Measurements from ENCODE around the gene PCTP. TPM values are rescaled to one million over a fixed set of nuclear protein-coding genes. Genes with fewer than 3 reads are reported as not detected.

The PCTP gene
- polyA plus RNA-seq, 1 of the 3 experiments (the other 2 are of a cell fraction) = 20.8 TPM

- H3K36me3 ChIP-seq (replicated peaks in 1 of 2; ENCODE audit: control insufficient read depth in 1 of 2, insufficient read depth in 2 of 2, low read length in 1 of 2) = no peaks in the 10 kb centered on the region
- no peak for DNase-seq
- ChIA-PET POLR2A (interaction anchor here (0.7 kb wide), 1 partner anchor 63 kb away, joined by 4 read pairs; no protein-coding TSS in a partner anchor), CTCF (interaction anchor here (0.8 to 1.9 kb wide), 4 partner anchors 11 to 287 kb away, joined by 3 to 4 read pairs (median 4); no protein-coding TSS in a partner anchor)
- H3K4me2 ChIP-seq = no peak overlapping the region
- no peaks in the 10 kb centered on the region; a peak in 1 of 4 replicates for H3K4me1 ChIP-seq (ENCODE audit: control insufficient read depth in 1 of 2, insufficient read depth in 2 of 2, low read depth in 1 of 2, low read length in 1 of 2)
- H3K9me2 ChIP-seq = no peaks in the 10 kb centered on the region
- no peaks in the 10 kb centered on the region for H3K9me3 ChIP-seq
- no peak overlapping the region for H2AFZ ChIP-seq (ENCODE audit: low read depth)
- H3F3A ChIP-seq (replicated peaks; ENCODE audit: insufficient read depth) = no peaks in the 10 kb centered on the region
- no peak overlapping the region for H3K27ac ChIP-seq (ENCODE audit: low read depth in 2 of 2, low read length in 1 of 2)
- H3K9ac ChIP-seq = no peak overlapping the region
- no peaks in the 10 kb centered on the region for H4K20me1 ChIP-seq (ENCODE audit: insufficient read depth)
- H3K79me2 ChIP-seq (ENCODE audit: insufficient read depth) = no peaks in the 10 kb centered on the region
- 65% methylated on average over 3 of the region's 3 CpGs for WGBS (ENCODE audit: low lambda C conversion rate)
- H3K4me3 ChIP-seq (ENCODE audit: low read depth in 2 of 2, low read length in 1 of 2) = no peak overlapping the region
- no peaks in the 10 kb centered on the region for H3K27me3 ChIP-seq (ENCODE audit: insufficient read depth)
- TF ChIP-seq, protein P1, sequence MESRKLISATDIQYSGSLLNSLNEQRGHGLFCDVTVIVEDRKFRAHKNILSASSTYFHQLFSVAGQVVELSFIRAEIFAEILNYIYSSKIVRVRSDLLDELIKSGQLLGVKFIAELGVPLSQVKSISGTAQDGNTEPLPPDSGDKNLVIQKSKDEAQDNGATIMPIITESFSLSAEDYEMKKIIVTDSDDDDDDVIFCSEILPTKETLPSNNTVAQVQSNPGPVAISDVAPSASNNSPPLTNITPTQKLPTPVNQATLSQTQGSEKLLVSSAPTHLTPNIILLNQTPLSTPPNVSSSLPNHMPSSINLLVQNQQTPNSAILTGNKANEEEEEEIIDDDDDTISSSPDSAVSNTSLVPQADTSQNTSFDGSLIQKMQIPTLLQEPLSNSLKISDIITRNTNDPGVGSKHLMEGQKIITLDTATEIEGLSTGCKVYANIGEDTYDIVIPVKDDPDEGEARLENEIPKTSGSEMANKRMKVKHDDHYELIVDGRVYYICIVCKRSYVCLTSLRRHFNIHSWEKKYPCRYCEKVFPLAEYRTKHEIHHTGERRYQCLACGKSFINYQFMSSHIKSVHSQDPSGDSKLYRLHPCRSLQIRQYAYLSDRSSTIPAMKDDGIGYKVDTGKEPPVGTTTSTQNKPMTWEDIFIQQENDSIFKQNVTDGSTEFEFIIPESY (IDR thresholded peaks at IDR 0.05; ENCODE audit: borderline replicate concordance, low read depth) = no peak
- no peak for TF ChIP-seq RAD21 (IDR thresholded peaks at IDR 0.05; ENCODE audit: low read length)
- TF ChIP-seq USF2 (IDR thresholded peaks at IDR 0.05; ENCODE audit: borderline replicate concordance, low read depth, low read length) = no peak
- no peak for TF ChIP-seq GATA2 (CRISPR knock-in tag; IDR thresholded peaks at IDR 0.05)
- TF ChIP-seq, protein P2, sequence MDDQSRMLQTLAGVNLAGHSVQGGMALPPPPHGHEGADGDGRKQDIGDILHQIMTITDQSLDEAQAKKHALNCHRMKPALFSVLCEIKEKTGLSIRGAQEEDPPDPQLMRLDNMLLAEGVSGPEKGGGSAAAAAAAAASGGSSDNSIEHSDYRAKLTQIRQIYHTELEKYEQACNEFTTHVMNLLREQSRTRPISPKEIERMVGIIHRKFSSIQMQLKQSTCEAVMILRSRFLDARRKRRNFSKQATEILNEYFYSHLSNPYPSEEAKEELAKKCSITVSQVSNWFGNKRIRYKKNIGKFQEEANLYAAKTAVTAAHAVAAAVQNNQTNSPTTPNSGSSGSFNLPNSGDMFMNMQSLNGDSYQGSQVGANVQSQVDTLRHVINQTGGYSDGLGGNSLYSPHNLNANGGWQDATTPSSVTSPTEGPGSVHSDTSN (IDR thresholded peaks at IDR 0.05) = no peak
- TF ChIP-seq, protein P3, sequence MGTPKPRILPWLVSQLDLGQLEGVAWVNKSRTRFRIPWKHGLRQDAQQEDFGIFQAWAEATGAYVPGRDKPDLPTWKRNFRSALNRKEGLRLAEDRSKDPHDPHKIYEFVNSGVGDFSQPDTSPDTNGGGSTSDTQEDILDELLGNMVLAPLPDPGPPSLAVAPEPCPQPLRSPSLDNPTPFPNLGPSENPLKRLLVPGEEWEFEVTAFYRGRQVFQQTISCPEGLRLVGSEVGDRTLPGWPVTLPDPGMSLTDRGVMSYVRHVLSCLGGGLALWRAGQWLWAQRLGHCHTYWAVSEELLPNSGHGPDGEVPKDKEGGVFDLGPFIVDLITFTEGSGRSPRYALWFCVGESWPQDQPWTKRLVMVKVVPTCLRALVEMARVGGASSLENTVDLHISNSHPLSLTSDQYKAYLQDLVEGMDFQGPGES (IDR thresholded peaks at IDR 0.05; ENCODE audit: low read depth, low read length) = no peak
- TF ChIP-seq ELF1 (IDR thresholded peaks at IDR 0.05) = no peak
- no peak for TF ChIP-seq SIN3A (IDR thresholded peaks at IDR 0.05; ENCODE audit: borderline replicate concordance, low read depth, low read length)
- no peak for TF ChIP-seq TEAD4 (IDR thresholded peaks at IDR 0.05; ENCODE audit: borderline replicate concordance, insufficient read depth)
- no peak for TF ChIP-seq EZH2phosphoT487 (IDR thresholded peaks at IDR 0.05; ENCODE audit: borderline replicate concordance, low read depth)
- no peak for TF ChIP-seq RFX5 (IDR thresholded peaks at IDR 0.05; ENCODE audit: low read length)
- no peak for TF ChIP-seq FOSL2 (IDR thresholded peaks at IDR 0.05; ENCODE audit: borderline replicate concordance, low read depth)
- TF ChIP-seq REST (IDR thresholded peaks at IDR 0.05; ENCODE audit: low read depth, low read length) = no peak
- no peak for TF ChIP-seq MXI1 (IDR thresholded peaks at IDR 0.05; ENCODE audit: low read depth, low read length)
- no peak for TF ChIP-seq NRF1 (IDR thresholded peaks at IDR 0.05; ENCODE audit: low read depth, low read length)
- no peak for TF ChIP-seq CHD2 (IDR thresholded peaks at IDR 0.05; ENCODE audit: low read length, partially characterized antibody)
- TF ChIP-seq RXRA (IDR thresholded peaks at IDR 0.05; ENCODE audit: borderline replicate concordance, low read depth) = no peak
- TF ChIP-seq RCOR1 (IDR thresholded peaks at IDR 0.05; ENCODE audit: low read length) = no peak
Observed at GRCh38 chr17:55813944-55814343, 63.1 kb downstream of the PCTP start.
